Mammary epithelial cell (primary cell): ENCODE measurements around the gene EREG.

Experiments used
- CTCF ChIP-seq, 2 donors: IDR thresholded peaks in 1 of 2; conservative IDR thresholded peaks in 1 of 2; 2 replicates each; pipeline ENCODE4 v1.5.1; 2011 to 2012; ENCODE audit warnings: inconsistent platforms in 2 of 2, low read length in 2 of 2, mild to moderate bottlenecking in 2 of 2, control low read depth in 1 of 2, low read depth in 1 of 2; ENCODE audit not compliant: insufficient read depth in 1 of 2; ENCODE audit errors: extremely low read depth in 1 of 2
- EZH2 ChIP-seq: IDR thresholded peaks from 2 replicates; pipeline ENCODE4 v1.6.1; 2012; ENCODE audit warnings: low read length, inconsistent platforms, borderline replicate concordance

- TF ChIP-seq CTCF (conservative IDR thresholded peaks at IDR 0.05 in 1 of 2, IDR thresholded peaks at IDR 0.05 in 1 of 2; ENCODE audit: extremely low read depth in 1 of 2, insufficient read depth in 1 of 2, low read depth in 1 of 2, low read length in 2 of 2), result peak; percentile 90 to 96
- no peak for TF ChIP-seq EZH2
These were observed 6.0 kb downstream of the EREG start for GRCh38 chr4:74370912-74371311.
